ENCODE results near the gene QPRT. TPM values are rescaled to one million over a fixed set of nuclear protein-coding genes. Genes with fewer than 3 reads are reported as not detected.

Gene QPRT
- total RNA-seq, 3 donors from 2014 or later: 25.3 to 54.6 (median 25.4) TPM

GRCh38 chr16:29662000-29662728, 16.8 kb upstream of the QPRT start:
- Histone ChIP-seq H3K4me1 (ENCODE audit: low read depth) (no peaks in the 10 kb centered on the region), H3K9me3 (no peaks in the 10 kb centered on the region), H3K36me3 (ENCODE audit: low read depth) (no peaks in the 10 kb centered on the region), H3K4me3 (no peak overlapping the region)
- no peak for TF ChIP-seq CTCF (IDR thresholded peaks at IDR 0.05)
- ATAC-seq: no peak
- intact Hi-C loops (cut with DNase I, micrococcal nuclease): no loop called here
- DNase-seq: no peak

GRCh38 chr16:29662729-29663015, 16.3 kb upstream of the QPRT start:
- H3K4me3 ChIP-seq: no peak overlapping the region
- intact Hi-C loops (cut with DNase I, micrococcal nuclease): no loop called here

GRCh38 chr16:29663016-29663806, 15.8 kb upstream of the QPRT start, which contains the start of gene SPN:
SPN (plus strand) TSS chr16:29663247; CDS start chr16:29663729, 482 bp downstream.
- intact Hi-C loops (cut with DNase I, micrococcal nuclease): no loop called here
- DNase-seq: peak in 2 of 3 donors; percentile 50 to 69

More at GRCh38 chr16:29662729-29663015, 16.3 kb upstream of the QPRT start:
- H3K9me3 ChIP-seq: no peaks in the 10 kb centered on the region
- no peak for TF ChIP-seq CTCF (IDR thresholded peaks at IDR 0.05)
- DNase-seq: peak; percentile 35 to 73 (median 53)
- H3K4me1 ChIP-seq (ENCODE audit: low read depth): no peaks in the 10 kb centered on the region
- ATAC-seq: peak; percentile 41
- no peaks in the 10 kb centered on the region for H3K36me3 ChIP-seq (ENCODE audit: low read depth)

GRCh38 chr16:29663807-29664090, 15.2 kb upstream of the QPRT start:
- ATAC-seq: no peak
- no peaks in the 10 kb centered on the region for H3K36me3 ChIP-seq (ENCODE audit: low read depth)

More at GRCh38 chr16:29663016-29663806, 15.8 kb upstream of the QPRT start, which contains the start of gene SPN:
- ATAC-seq: peak; percentile 46
- Histone ChIP-seq H3K36me3 (ENCODE audit: low read depth) (no peaks in the 10 kb centered on the region), H3K4me1 (ENCODE audit: low read depth) (no peaks in the 10 kb centered on the region), H3K9me3 (no peaks in the 10 kb centered on the region), H3K4me3 (no peak within 1 kb of the TSS)
- TF ChIP-seq CTCF (IDR thresholded peaks at IDR 0.05): no peak

More at GRCh38 chr16:29663807-29664090, 15.2 kb upstream of the QPRT start:
- no peaks in the 10 kb centered on the region for H3K9me3 ChIP-seq
- no peak overlapping the region for H3K4me3 ChIP-seq
- H3K4me1 ChIP-seq (ENCODE audit: low read depth): no peaks in the 10 kb centered on the region
- DNase-seq: no peak
- intact Hi-C loops (cut with DNase I, micrococcal nuclease): no loop called here
- no peak for TF ChIP-seq CTCF (IDR thresholded peaks at IDR 0.05)
